ENCODE data around the gene MYL10.

Gene MYL10

GRCh38 chr7:101677391-101677790 lies 48.3 kb upstream of the MYL10 start:
- H3K4me3 ChIP-seq (ENCODE audit: low read length), result no peak overlapping the region
- no peak for TF ChIP-seq EZH2phosphoT487 (IDR thresholded peaks at IDR 0.05; ENCODE audit: borderline replicate concordance, low read length)
- no peak overlapping the region for H3K4me2 ChIP-seq (ENCODE audit: low read length)
- H3K9me3 ChIP-seq (ENCODE audit: control insufficient read depth, insufficient read depth, low read length), result no peaks in the 10 kb centered on the region
- H3F3A ChIP-seq (ENCODE audit: control insufficient read depth, insufficient read depth), result no peaks in the 10 kb centered on the region
- H3K27ac ChIP-seq (ENCODE audit: low read depth, low read length), result no peak overlapping the region
- no peaks in the 10 kb centered on the region for H3K4me1 ChIP-seq (ENCODE audit: control insufficient read depth, low read length)
- no peaks in the 10 kb centered on the region; the same call in 1 of the 2 replicates for H3K27me3 ChIP-seq (ENCODE audit: control insufficient read depth, low read length)
- no peaks in the 10 kb centered on the region for H3K79me2 ChIP-seq (ENCODE audit: control insufficient read depth, low read length)
- H3K9me2 ChIP-seq (replicated peaks; ENCODE audit: control insufficient read depth, low read length), result no peaks in the 10 kb centered on the region
- H3K36me3 ChIP-seq (ENCODE audit: control insufficient read depth, low read length), result no peaks in the 10 kb centered on the region
- no peaks in the 10 kb centered on the region for H4K20me1 ChIP-seq (ENCODE audit: control insufficient read depth, insufficient read depth, low read depth, low read length)

GRCh38 chr7:101676956-101677355 lies 47.9 kb upstream of the MYL10 start:
- H3K79me2 ChIP-seq (ENCODE audit: control insufficient read depth, low read length), result no peaks in the 10 kb centered on the region
- no peaks in the 10 kb centered on the region for H3F3A ChIP-seq (ENCODE audit: control insufficient read depth, insufficient read depth)
- no peak overlapping the region for H3K4me2 ChIP-seq (ENCODE audit: low read length)
- H3K9me2 ChIP-seq (replicated peaks; ENCODE audit: control insufficient read depth, low read length), result no peaks in the 10 kb centered on the region
- H3K36me3 ChIP-seq (ENCODE audit: control insufficient read depth, low read length), result no peaks in the 10 kb centered on the region
- TF ChIP-seq EZH2phosphoT487 (IDR thresholded peaks at IDR 0.05; ENCODE audit: borderline replicate concordance, low read length) (no peak), CTCF (IDR thresholded peaks at IDR 0.05; ENCODE audit: low read depth, low read length, poor library complexity, severe bottlenecking) (no peak)
- H4K20me1 ChIP-seq (ENCODE audit: control insufficient read depth, insufficient read depth, low read depth, low read length), result no peaks in the 10 kb centered on the region
- H3K27ac ChIP-seq (ENCODE audit: low read depth, low read length), result no peak overlapping the region
- H3K4me1 ChIP-seq (ENCODE audit: control insufficient read depth, low read length), result no peaks in the 10 kb centered on the region
- no peaks in the 10 kb centered on the region; the same call in 1 of the 2 replicates for H3K27me3 ChIP-seq (ENCODE audit: control insufficient read depth, low read length)
- H3K9me3 ChIP-seq (ENCODE audit: control insufficient read depth, insufficient read depth, low read length), result no peaks in the 10 kb centered on the region
- H3K4me3 ChIP-seq (ENCODE audit: low read length), result no peak overlapping the region

- no peak overlapping the region for H3K4me2 ChIP-seq (ENCODE audit: low read length)
- no peaks in the 10 kb centered on the region for H3K9me3 ChIP-seq (ENCODE audit: control insufficient read depth, insufficient read depth, low read length)
- no peaks in the 10 kb centered on the region for H3K9me2 ChIP-seq (replicated peaks; ENCODE audit: control insufficient read depth, low read length)
- H3K4me1 ChIP-seq (ENCODE audit: control insufficient read depth, low read length), result no peaks in the 10 kb centered on the region
- H4K20me1 ChIP-seq (ENCODE audit: control insufficient read depth, insufficient read depth, low read depth, low read length), result no peaks in the 10 kb centered on the region
- H3K27ac ChIP-seq (ENCODE audit: low read depth, low read length), result no peak overlapping the region
- no peak for TF ChIP-seq EZH2phosphoT487 (IDR thresholded peaks at IDR 0.05; ENCODE audit: borderline replicate concordance, low read length)
- no peaks in the 10 kb centered on the region for H3K36me3 ChIP-seq (ENCODE audit: control insufficient read depth, low read length)
- no peaks in the 10 kb centered on the region; the same call in 1 of the 2 replicates for H3K27me3 ChIP-seq (ENCODE audit: control insufficient read depth, low read length)
- no peaks in the 10 kb centered on the region for H3F3A ChIP-seq (ENCODE audit: control insufficient read depth, insufficient read depth)
- no peak overlapping the region for H3K4me3 ChIP-seq (ENCODE audit: low read length)
- H3K79me2 ChIP-seq (ENCODE audit: control insufficient read depth, low read length), result no peaks in the 10 kb centered on the region
Observed at GRCh38 chr7:101676062-101676598, 47.0 kb upstream of the MYL10 start.

- H3K4me3 ChIP-seq (ENCODE audit: low read length), result no peak overlapping the region
- H3K9me2 ChIP-seq (replicated peaks; ENCODE audit: control insufficient read depth, low read length), result no peaks in the 10 kb centered on the region
- H3K79me2 ChIP-seq (ENCODE audit: control insufficient read depth, low read length), result no peaks in the 10 kb centered on the region
- H3K27ac ChIP-seq (ENCODE audit: low read depth, low read length), result no peak overlapping the region
- TF ChIP-seq CTCF (IDR thresholded peaks at IDR 0.05; ENCODE audit: low read depth, low read length, poor library complexity, severe bottlenecking) (no peak), EZH2phosphoT487 (IDR thresholded peaks at IDR 0.05; ENCODE audit: borderline replicate concordance, low read length) (no peak)
- H3K4me1 ChIP-seq (ENCODE audit: control insufficient read depth, low read length), result no peaks in the 10 kb centered on the region
- no peaks in the 10 kb centered on the region for H4K20me1 ChIP-seq (ENCODE audit: control insufficient read depth, insufficient read depth, low read depth, low read length)
- H3K9me3 ChIP-seq (ENCODE audit: control insufficient read depth, insufficient read depth, low read length), result no peaks in the 10 kb centered on the region
- H3K36me3 ChIP-seq (ENCODE audit: control insufficient read depth, low read length), result no peaks in the 10 kb centered on the region
- H3F3A ChIP-seq (ENCODE audit: control insufficient read depth, insufficient read depth), result no peaks in the 10 kb centered on the region
- H3K4me2 ChIP-seq (ENCODE audit: low read length), result no peak overlapping the region
- no peaks in the 10 kb centered on the region; the same call in 1 of the 2 replicates for H3K27me3 ChIP-seq (ENCODE audit: control insufficient read depth, low read length)
Observed at GRCh38 chr7:101674439-101674838, 45.3 kb upstream of the MYL10 start.
